Heart right ventricle (tissue), 16 donors: ENCODE results near the gene GCKR. TPM values are rescaled to one million over a fixed set of nuclear protein-coding genes. Genes with fewer than 3 reads are reported as not detected.
"Not testable (repeated sequence)": the region's sequence is repeated elsewhere in the genome, so short reads cannot be mapped to it uniquely, and the experiment has no call there.

Source experiments
- ATAC-seq, 8 donors: fragments of 200-7000 bp; cut with Tn5 transposase; one replicate each; pipeline ENCODE4 v1.9.1; 2020; ENCODE audit warnings: mild to moderate bottlenecking in 8 of 8, moderate library complexity in 8 of 8, moderate number of reproducible peaks in 1 of 8
- DNase-seq, 2 donors: peaks; one replicate each; pipeline ENCODE4 v3.0.0-alpha.2; 2020
- H3K27ac ChIP-seq, 10 donors: fragments of 200-600 bp; sonication (generic) in 2 of 10; one replicate each; pipeline versions ENCODE4 v1.5.0 to v1.8.0; 2020 to 2022; ENCODE audit warnings: mild to moderate bottlenecking in 3 of 10
- H3K27me3 ChIP-seq, 7 donors: fragments of 200-600 bp; one replicate each; pipeline ENCODE4 v1.8.0; 2021 to 2022; ENCODE audit warnings: mild to moderate bottlenecking in 2 of 7
- H3K36me3 ChIP-seq, 9 donors: fragments of 200-600 bp; sonication (generic) in 1 of 9; one replicate each; pipeline versions ENCODE4 v1.5.0 to v1.8.0; 2020 to 2022; ENCODE audit warnings: mild to moderate bottlenecking in 2 of 9
- H3K4me1 ChIP-seq, 9 donors: fragments of 200-600 bp; sonication (generic) in 1 of 9; one replicate each; pipeline versions ENCODE4 v1.5.0 to v1.8.0; 2020 to 2022; ENCODE audit warnings: mild to moderate bottlenecking in 4 of 9
- H3K4me3 ChIP-seq, 10 donors: fragments of 200-600 bp; sonication (generic) in 2 of 10; one replicate each; pipeline versions ENCODE4 v1.5.0 to v1.8.0; 2020 to 2022; ENCODE audit warnings: mild to moderate bottlenecking in 7 of 10, moderate library complexity in 2 of 10
- H3K9me3 ChIP-seq, 11 donors: fragments of 200-600 bp in 10 of 11; sonication (generic) in 2 of 11; one replicate each; pipeline versions ENCODE4 v1.5.0 to v1.8.0; 2013 to 2022; ENCODE audit warnings: mild to moderate bottlenecking in 2 of 11, control low read depth in 1 of 11, moderate library complexity in 1 of 11
- CTCF ChIP-seq, 9 donors: fragments of 200-600 bp; sonication (generic) in 2 of 9; IDR thresholded peaks; one replicate each; pipeline versions ENCODE4 v1.5.0 to v1.8.0; 2021 to 2022; ENCODE audit warnings: antibody characterized with exemption in 9 of 9, mild to moderate bottlenecking in 5 of 9, moderate library complexity in 1 of 9
- WGBS, 2 donors: extraction: QIAGEN DNeasy Blood & Tissue Kit; methylation state at CpG; one replicate each; pipeline ENCODE4 v1.1.7; 2013; ENCODE audit warnings: inconsistent platforms in 1 of 2; 5-methylcytosine and 5-hydroxymethylcytosine counted together
- intact Hi-C, 10 donors: fragments of 100-400 bp; cut with DNase I; formaldehyde crosslinking; loops; one replicate each; pipeline versions ENCODE4 v1.11.1 to v1.14.2; 2022
- polyA plus RNA-seq, 2 donors: library from polyadenylated mRNA; stranded (reverse); fragments of 200-250 nt; gene quantifications; one replicate each; pipeline ENCODE4 v1.2.3, GENCODE V29; 2013
- total RNA-seq, 10 donors: library from RNA; stranded (reverse); fragmentation: NEBNext Ultra II Directional in 3 of 10; extraction: Animal tissue kit (Norgen Biotek cat#: 25700) in 3 of 10; gene quantifications; one replicate each; pipeline versions ENCODE4 v1.2.1 to v1.2.4, GENCODE V29; 2021 to 2023
- donor health status: Arrhythmogenic right ventricular cardiomyopathy.
- donor health status: ischemic (EF 13 %, LVEDD 7.1; RV severe dilation, severe dysfunction).
- donor health status: healthy with polysubstance abuse.
- donor health status: DM: no; HTN: yes; CAD: no.
- donor health status: DM: no; HTN: no; CAD: no.
- donor health status: ischemic (EF 25% LVEDD 6.9; RV normal size, moderate dysfunction).
- donor health status: ischemic (EF 25% LVEDD 5.7; RV mildly dilated, moderate dysfunction).
- donor health status: healthy.
- donor health status: DM: yes; HTN: yes; CAD: no.
- donor health status: Ischemic cardiomyopathy.
- donor health status: ischemic (EF 35%, LVEDD 5.7; RV mildly dilated, moderate dysfunction).
- donor health status: nonischemic (EF 11% LVEDD 7.7; RV severe dilation, severe dysfunction).
- donor health status: DM: yes; HTN: yes; CAD: no.
- donor health status: PGD.
- donor health status: ischemic (EF 29% LVEDD 5.4; RV normal size, mild dysfunction).
- donor health status: nonischemic (EF 23%, LVEDD 6.1; RV moderate dilation, normal function).

GCKR gene
- total and polyA plus RNA-seq, 12 donors, result 0.19 to 1.6 (median 0.90) TPM; not detected in 8

- TF ChIP-seq CTCF (IDR thresholded peaks at IDR 0.05), result no peak
- peaks cover 0 to 4% (median 0%) of the 10 kb centered on the region in 11 donors for H3K9me3 ChIP-seq
- 80 to 85% methylated on average over 2 of the region's 2 CpGs for WGBS, 2 donors
- H3K36me3 ChIP-seq, result no peaks in the 10 kb centered on the region
- H3K4me1 ChIP-seq, result no peaks in the 10 kb centered on the region
- peaks cover 0 to 22% (median 4%) of the 10 kb centered on the region in 7 donors for H3K27me3 ChIP-seq
- H3K4me3 ChIP-seq, result no peak overlapping the region
- ATAC-seq, result no peak
- H3K27ac ChIP-seq, result no peak overlapping the region
- intact Hi-C loops, result no loop called here
- DNase-seq, result no peak
These were observed 35.3 kb downstream of the GCKR start for GRCh38 chr2:27531983-27532382.

- Histone ChIP-seq H3K4me1 (no peaks in the 10 kb centered on the region), H3K27me3 (peaks cover 0 to 6% (median 0%) of the 10 kb centered on the region in 7 donors), H3K36me3 (no peaks in the 10 kb centered on the region), H3K27ac (no peak overlapping the region), H3K4me3 (no peak overlapping the region), H3K9me3 (no peaks in the 10 kb centered on the region)
- TF ChIP-seq CTCF (IDR thresholded peaks at IDR 0.05), result no peak
- intact Hi-C loops, result no loop called here
- ATAC-seq (no peak), DNase-seq (no peak)
- 51% methylated on average over 4 of the region's 4 CpGs for WGBS, 2 donors
These were observed 40.6 kb downstream of the GCKR start for GRCh38 chr2:27537287-27537686.

- H3K4me1 ChIP-seq, intact Hi-C loops, DNase-seq, H3K27ac ChIP-seq, H3K4me3 ChIP-seq, H3K9me3 ChIP-seq, H3K36me3 ChIP-seq, H3K27me3 ChIP-seq, ATAC-seq: not testable (repeated sequence)
- 46 to 51% methylated on average over 4 to 5 of the region's 6 CpGs for WGBS, 2 donors
These were observed 42.3 kb downstream of the GCKR start for GRCh38 chr2:27538839-27539450.

DNA sequence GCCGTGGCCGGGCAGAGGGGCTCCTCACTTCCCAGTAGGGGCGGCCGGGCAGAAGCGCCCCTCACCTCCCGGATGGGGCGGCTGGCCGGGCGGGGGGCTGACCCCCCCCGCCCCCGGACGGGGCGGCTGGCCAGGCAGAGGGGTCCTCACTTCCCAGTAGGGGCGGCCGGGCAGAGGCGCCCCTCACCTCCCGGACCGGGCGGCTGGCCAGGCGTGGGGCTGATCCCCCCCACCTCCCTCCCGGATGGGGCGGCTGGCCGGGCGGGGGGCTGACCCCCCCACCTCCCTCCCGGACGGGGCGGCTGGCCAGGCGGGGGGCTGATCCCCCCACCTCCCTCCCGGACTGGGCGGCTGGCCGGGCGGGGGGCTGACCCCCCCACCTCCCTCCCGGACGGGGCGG lies 43.0 kb downstream of the GCKR start:
- DNase-seq, H3K27ac ChIP-seq, H3K36me3 ChIP-seq, intact Hi-C loops, H3K27me3 ChIP-seq, H3K4me1 ChIP-seq, H3K9me3 ChIP-seq, ATAC-seq, H3K4me3 ChIP-seq: not testable (repeated sequence)
- WGBS, 2 donors, result 90 to 94% methylated on average over 7 to 26 of the region's 35 CpGs

DNA sequence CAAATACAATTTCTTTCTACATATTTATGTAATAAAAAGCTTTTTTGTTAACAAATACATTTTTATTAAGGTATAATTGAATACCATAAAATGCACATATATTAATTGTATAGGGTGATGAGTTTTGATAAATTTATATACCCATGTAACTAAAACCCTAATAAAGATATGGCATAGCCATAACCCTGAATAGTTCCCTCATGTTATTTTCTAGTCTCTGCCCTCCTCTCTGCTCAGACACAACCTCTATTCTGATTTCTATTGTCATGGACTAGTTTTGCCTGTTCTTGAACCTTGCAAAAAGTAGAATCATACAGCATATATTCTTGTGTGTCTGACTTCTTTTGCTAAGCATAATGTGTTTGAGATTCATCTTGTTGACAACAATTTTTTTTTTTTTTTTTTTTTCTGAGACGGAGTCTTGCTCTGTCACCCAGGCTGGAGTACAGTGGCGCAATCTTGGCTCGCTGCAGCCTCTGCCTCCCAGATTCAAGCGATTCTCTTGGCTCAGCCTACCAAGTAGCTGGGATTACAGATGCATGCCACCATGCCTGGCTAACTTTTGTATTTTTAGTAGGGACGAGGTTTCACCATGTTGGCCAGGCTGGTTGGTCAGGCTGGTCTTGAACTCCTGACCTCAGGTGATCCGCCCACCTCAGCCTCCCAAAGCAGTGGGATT lies 47.6 kb downstream of the GCKR start:
- Histone ChIP-seq H3K4me1 (no peaks in the 10 kb centered on the region), H3K4me3 (no peak overlapping the region), H3K27me3 (no peaks in the 10 kb centered on the region), H3K9me3 (peaks cover 0 to 15% (median 0%) of the 10 kb centered on the region in 11 donors), H3K27ac (no peak overlapping the region), H3K36me3 (no peaks in the 10 kb centered on the region)
- intact Hi-C loops, result no loop called here
- TF ChIP-seq CTCF (IDR thresholded peaks at IDR 0.05), result no peak
- 83 to 94% methylated on average over 5 to 6 of the region's 6 CpGs for WGBS, 2 donors
- ATAC-seq, result no peak
- no peak for DNase-seq
